Stimulated activated CD8-positive, alpha-beta memory T cell treated with anti-CD3 and anti-CD28 coated beads, Interleukin-7, amount 100 ng/mL, for 4 hours (primary cell): ENCODE measurements around the gene TBXAS1.

Source experiments
- DNase-seq, 2 donors: peaks; one replicate each; pipeline ENCODE4 v3.0.0-alpha.2; 2020; ENCODE audit warnings: low read depth in 2 of 2

Gene TBXAS1

DNA sequence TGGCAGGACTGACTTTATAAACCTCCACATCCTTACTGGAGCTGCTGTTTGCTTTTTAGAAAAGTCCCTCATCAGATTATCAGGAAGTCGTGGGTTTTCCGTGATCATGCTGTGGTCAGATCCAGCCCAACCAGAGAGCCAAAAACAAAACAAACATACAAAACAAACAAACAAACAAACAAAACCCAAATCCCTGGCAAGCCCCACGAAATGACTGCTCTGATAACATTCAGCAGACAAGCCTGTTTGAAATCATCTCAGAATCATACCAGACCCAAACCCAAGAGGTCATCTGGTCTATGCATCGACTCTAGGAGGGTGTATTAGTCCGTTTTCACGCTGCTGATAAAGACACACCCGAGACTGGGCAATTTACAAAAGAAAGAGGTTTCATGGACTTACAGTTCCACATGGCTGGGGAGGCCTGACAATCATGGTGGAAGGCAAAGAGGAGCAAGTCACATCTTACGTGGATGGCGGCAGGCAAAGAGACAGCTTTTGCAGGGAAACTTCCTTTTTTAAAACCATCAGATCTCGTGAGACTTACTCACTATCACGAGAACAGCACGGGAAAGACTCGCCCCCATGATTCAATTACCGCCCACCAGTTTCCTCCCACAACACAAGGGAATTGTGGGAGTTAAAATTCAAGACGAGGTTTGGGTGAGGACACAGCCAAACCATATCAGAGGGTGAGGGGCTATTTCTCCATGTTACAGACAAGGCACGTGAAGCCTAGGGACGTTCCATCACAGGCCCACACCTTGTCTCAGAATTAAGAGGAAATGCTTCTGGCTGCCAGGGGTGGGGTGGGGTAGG, 148.0 kb downstream of the TBXAS1 start:
- no peak for DNase-seq

- DNase-seq: no peak
Measured at GRCh38 chr7:139981511-139981895, 152.4 kb downstream of the TBXAS1 start.

DNA sequence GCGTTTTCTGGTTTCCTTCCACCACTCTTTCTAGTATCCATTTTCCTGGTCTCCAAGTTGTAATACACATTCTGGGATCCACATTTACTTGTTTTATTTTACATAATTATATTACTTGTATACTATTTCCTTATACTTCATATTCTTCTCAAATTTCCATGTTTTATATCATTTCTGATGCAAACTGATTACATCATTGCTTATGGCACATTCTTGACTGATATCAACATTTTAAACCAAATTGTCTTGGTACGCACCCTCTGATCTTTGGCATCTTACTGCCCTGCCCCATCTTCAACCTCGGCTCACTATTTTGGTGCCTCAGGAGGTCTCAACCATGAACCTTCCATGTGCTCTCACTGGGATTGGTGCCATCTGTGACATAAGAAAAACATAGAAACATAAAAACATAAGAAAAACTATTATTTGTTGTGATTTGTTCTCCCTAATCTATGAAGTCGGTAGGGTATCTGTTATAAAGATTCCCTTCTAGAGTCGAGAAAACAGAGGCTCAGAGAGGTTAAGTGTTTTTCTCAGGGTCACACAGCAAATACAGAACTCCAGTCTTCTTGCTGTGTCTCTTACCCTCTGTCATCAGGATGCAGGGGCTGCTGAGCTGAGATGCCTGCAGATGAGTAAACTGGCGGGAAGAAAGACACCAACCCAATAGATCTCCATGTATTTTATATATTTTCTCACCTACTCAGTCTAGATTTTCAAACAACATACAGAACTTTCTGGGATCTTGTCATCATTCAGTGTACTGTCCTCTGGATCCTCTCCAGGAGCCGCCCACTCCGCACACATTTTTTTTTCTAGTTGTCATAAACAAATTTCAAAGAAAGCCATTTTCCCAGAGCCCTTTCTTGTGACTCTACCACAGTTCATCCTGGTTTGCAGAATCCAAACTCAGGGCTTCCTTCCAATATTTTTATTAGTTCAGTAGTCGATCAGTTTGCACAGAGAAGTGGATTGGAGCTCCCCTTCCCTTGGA, 154.2 kb downstream of the TBXAS1 start:
- DNase-seq: no peak

DNA sequence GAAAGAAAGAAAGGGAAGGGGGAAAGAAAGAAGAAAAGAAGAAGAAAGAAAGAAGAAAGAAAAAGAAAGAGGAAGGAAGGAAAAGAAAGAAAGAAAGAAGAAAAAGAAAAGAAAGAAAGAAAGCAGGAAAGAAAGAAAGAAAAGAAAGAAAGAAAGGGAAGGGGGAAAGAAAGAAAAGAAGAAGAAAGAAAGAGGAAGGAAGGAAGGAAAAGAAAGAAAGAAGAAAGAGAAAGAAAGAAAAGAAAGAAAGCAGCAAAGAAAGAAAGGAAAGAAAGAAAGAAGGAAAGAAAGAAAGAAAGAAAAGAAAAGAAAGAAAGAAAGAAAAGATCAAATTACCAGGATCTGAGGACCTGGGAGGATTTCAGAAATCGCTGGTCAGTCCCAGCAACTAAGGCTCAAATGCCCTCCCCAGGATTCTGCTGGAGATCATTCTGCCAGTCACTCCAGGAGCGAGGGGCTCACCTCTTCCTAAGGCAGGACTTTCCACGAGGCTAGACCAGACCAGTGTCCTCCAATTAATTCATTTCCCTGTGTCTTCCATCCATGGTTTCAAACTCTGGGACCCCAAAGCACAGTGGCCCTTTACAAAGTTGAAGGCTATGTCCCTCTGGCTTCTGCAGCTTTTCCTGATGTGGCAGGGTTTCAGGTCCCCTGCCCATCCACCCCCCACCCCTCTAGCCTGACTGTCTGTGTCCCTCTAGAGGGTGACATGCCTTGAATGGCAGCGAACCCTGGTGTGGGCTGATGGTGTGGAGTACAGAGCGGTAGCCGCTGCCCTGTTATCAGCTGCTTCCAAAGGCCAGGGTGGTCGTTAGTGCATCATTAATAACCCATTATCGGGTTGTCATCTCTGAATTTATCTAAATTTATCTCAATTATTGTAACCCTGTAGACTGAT, 155.8 kb downstream of the TBXAS1 start:
- DNase-seq: no peak

DNA sequence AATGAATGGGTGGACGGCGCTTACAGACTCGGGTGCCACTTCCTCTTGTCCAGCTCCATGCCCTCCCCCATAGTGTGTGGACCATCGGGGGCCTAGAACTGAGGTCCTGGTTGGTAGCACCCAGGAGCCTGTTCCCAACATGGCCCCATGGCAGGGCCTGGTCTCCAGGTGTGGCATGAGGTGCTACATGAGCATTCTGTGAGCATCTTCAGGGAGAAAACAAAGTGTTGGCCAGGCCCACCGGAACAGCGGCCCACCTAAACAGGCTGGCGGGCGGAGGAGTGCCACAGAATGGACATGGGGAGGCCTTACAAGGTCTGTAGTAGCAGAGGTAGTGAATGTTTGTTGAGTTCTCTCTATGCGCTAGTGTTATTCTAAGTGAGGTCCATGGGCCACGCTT, 156.7 kb downstream of the TBXAS1 start:
- DNase-seq: no peak

DNA sequence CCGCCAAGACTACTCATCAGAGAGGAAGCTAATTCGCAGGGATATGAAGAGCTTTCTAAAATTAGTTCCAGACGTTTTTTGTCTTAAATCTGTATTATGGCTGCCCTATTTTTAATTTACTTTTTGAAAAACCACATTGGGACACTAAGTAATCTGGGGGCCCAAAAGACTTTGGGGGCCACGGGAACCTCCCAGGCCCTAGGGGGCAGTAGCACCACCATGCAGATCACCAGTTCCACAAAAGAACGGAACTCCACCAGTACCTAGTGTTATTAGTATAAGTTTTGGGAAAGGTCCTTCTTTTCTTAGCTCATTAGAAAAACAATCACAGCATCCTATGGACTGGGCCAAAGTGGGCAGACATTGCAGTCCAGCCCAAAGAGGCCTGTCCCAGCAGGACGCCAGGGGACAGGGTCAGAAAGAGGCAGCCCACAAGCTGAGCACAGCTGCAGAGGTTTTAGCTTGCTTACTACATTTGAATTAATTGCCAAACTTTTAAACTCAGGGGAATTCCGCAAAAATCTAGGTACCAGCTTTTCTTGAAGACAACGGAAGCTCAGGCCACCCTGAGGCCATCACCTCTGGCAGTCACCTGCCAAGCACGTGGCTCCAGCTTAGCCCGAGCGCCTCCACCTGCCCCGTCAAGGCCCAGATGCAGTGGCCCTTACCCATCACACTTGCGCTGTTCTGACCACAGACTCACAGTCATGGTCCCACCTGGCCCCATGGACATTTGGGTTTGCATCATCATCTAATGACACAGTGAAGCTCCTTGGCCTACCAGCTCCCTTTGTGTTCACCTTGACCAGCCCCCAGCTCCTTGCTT, 158.8 kb downstream of the TBXAS1 start:
- no peak for DNase-seq

GRCh38 chr7:139989366-139990141, 160.5 kb downstream of the TBXAS1 start:
- no peak for DNase-seq

DNA sequence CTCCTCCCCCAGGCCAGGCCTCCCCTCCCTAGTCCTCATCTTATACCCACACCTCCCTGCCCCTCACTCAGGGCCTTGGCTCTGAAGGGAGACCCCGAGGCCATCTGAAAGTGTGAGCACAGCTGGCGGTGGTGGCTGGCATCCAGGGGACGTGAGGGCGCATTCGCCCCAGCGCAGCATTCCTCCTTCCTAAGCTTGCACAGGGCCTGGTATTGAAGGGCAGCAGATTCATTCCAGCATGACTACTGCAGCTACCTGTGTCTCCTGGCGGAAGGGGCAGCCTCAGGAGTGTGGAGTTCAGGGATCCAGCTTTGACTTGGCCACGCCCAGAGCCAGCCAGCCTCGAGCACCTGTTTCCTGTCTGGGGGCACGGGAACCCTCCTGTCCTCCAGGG, 161.1 kb downstream of the TBXAS1 start:
- no peak for DNase-seq

DNA sequence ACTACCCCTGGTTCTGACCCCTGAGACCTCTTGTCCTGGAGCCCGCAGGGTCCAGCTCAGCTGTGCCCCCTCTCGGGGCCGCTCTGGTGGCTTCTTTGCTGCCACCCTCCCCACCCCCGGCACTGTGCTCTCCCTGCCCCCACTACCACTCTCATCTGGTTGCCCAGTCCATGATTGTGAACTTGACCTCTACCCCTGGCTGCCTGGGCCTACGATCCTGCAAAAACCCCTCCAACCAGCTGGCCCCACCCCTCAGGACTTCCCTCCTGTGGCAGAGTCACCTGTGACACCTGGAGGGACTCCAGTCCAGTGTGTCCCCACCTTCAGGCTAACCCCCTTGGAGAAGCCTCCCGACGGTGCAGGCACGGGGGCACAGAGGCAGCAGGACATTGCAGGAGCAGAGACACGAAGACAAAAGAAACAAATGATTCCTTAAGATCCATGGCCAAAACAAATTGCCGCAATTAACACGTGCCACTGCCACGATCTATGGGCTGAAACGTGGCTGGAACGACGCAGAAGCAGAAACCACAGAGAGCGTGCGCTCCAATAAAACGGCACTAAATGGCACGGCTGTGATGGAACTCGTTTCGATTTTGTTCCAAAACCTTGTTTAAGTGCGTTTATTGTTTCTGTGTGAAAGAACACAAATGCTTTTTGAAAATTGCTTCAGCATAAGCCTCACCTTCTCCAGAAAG, 161.7 kb downstream of the TBXAS1 start:
- no peak for DNase-seq

DNA sequence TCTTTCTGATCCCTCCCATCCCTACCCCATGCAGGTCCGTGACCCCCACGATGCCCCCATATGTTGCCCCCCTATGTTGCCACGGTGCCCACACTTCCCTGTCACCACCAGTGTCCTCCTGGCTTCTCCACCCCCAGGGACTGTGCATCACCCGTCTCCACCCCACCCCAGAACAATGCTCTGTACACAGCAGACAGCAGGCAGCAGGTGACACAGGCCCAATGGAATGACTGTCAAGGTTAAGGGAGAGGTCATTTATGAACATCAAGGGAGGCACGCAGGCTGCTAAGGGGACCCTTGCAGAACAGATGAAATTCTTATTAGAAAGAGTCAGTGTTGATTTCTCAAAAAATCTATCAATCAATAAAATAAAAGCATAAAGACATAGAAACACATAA, 162.2 kb downstream of the TBXAS1 start:
- no peak for DNase-seq

- DNase-seq: no peak
Measured at GRCh38 chr7:139991911-139992310, 162.8 kb downstream of the TBXAS1 start.

- no peak for DNase-seq
Measured at GRCh38 chr7:139992353-139993044, 163.4 kb downstream of the TBXAS1 start.

GRCh38 chr7:139993169-139993568, 164.1 kb downstream of the TBXAS1 start:
- DNase-seq: no peak

- DNase-seq: no peak
Measured at GRCh38 chr7:139993592-139993991, 164.5 kb downstream of the TBXAS1 start.

- no peak for DNase-seq
Measured at GRCh38 chr7:139994356-139994755, 165.3 kb downstream of the TBXAS1 start.

DNA sequence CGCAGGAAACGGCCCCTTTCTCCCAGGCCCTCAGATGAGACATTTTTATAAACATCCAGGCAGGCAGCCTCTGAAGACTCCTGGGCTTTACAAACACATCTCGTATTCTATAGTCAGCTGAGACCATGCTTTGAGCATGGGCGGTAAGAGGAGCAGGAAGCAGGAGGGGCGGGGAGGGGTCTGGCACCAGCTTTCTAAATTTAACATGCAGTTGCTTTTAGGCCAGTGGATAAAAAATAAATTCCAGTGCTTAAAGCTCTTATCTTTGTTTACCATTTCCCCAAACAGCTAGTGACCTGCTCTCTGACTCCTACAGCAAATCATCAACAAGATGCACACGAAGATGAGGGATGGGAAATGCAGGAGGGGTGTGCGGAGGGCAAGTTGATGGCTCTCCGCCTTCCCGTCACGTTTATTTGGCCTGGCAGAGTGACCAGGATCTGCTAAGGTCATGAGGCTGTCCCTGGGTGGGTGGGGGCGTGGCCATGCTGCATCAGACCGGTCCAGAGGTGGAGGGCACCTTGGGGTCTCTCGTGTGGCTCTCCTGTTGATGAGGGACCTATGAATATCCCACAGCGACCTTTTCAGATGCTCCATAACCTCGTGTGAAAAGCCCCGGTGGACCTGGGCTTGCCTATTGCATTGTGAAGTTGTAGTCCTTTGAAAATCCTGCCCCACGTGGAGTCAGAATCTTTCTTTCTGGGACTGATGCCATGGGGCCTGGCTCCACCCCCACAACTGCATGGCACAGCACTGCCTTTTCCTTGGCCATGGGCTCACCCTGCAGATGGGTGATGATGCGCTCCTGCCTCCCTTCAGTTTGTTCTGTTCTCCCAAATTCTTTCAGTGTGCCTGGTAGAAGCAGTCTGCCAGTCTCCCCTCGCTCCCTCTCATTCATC, 166.2 kb downstream of the TBXAS1 start:
- no peak for DNase-seq

DNA sequence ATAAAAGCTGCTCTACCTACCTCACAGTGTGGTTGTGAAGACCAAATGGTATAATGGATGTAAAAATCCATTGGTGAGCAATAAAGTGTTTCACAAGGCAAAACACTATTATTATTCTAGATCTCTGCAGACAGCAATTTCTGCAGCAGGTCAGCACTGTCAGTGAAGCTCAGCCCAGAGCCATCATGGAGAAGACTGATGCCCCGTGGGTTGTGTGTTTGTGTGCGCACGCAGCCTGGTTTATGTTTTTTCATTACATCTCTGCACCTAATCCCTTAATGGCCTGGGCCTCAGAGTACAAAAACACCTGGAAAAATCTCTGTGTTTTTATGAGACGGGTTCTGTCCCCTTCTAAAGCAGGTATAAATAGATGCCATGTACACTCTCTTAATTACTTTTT, 169.5 kb downstream of the TBXAS1 start:
- no peak for DNase-seq

DNA sequence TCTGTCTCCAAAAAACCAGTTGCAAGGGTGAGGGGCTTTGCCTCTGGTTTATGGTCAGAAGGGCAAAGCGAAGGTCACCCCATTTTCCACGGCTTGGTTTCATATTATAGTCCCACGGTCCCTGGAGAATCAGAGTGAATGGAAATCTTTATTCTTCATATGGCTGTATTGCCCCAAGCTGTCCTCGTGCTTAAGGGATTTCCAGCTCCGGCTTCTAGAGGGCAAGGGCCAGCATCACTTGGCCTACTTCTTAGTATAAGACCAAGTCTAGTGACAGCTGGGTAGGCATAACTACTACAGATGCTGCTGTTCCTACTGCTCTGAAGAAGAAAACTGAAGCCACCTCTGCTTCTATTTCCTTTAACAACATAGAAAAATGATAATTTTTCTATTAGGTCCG, 170.5 kb downstream of the TBXAS1 start:
- no peak for DNase-seq
